HepG2 (cell line): Measurements from ENCODE around the gene WDR47. TPM values are rescaled to one million over a fixed set of nuclear protein-coding genes. Genes with fewer than 3 reads are reported as not detected.

ENCODE experiments used
- ELF3 ChIP-seq: IDR thresholded peaks from 2 replicates; pipeline ENCODE4 v1.6.1; 2016; ENCODE audit warnings: missing genetic modification reagents, missing compliant biosample characterization
- EZH2 ChIP-seq: conservative IDR thresholded peaks from 2 replicates; pipeline ENCODE4 v1.6.1; 2012; ENCODE audit warnings: mild to moderate bottlenecking, low read depth, low read length, moderate library complexity
- JUNB ChIP-seq: sonication (generic); formaldehyde crosslinking; IDR thresholded peaks from 2 replicates; pipeline ENCODE4 v1.8.0; 2022; ENCODE audit warnings: missing genetic modification reagents, mild to moderate bottlenecking, borderline replicate concordance
- KLF12 ChIP-seq: sonication (generic); formaldehyde crosslinking; IDR thresholded peaks from 2 replicates; pipeline ENCODE4 v1.4.0; 2020; ENCODE audit warnings: missing genetic modification reagents, borderline replicate concordance
- KLF13 ChIP-seq: sonication (generic); formaldehyde crosslinking; IDR thresholded peaks from 2 replicates; pipeline ENCODE4 v1.4.0; 2020; ENCODE audit warnings: mild to moderate bottlenecking, missing genetic modification reagents
- MIER2 ChIP-seq: IDR thresholded peaks from 2 replicates; pipeline ENCODE4 v1.6.1; 2016; ENCODE audit warnings: missing biosample characterization, missing genetic modification reagents
- NR2F1 ChIP-seq, 2 experiments: fragments of 450-650 bp in 1 of 2; formaldehyde crosslinking in 1 of 2; IDR thresholded peaks; 2 replicates each; pipeline versions ENCODE4 v1.5.0 to v1.6.1; 2016 to 2020; ENCODE audit warnings: mild to moderate bottlenecking in 1 of 2, missing compliant biosample characterization in 1 of 2, missing genetic modification reagents in 1 of 2, moderate library complexity in 1 of 2
- PCBP1 ChIP-seq: fragments of 200-400 bp; formaldehyde crosslinking; IDR thresholded peaks from 2 replicates; pipeline ENCODE4 v1.6.1; 2017; ENCODE audit warnings: mild to moderate bottlenecking, low read depth, low read length, borderline replicate concordance
- YEATS2 ChIP-seq: sonication (generic); formaldehyde crosslinking; IDR thresholded peaks from 2 replicates; pipeline ENCODE4 v1.4.0; 2020; ENCODE audit warnings: missing genetic modification reagents, borderline replicate concordance
- ZBTB42 ChIP-seq: sonication (generic); formaldehyde crosslinking; IDR thresholded peaks from 2 replicates; pipeline ENCODE4 v1.5.0; 2020; ENCODE audit warnings: mild to moderate bottlenecking, missing genetic modification reagents
- ZNF234 ChIP-seq: sonication (generic); formaldehyde crosslinking; conservative IDR thresholded peaks from 2 replicates; pipeline ENCODE4 v1.5.1; 2020; ENCODE audit warnings: mild to moderate bottlenecking, missing genetic modification reagents
- ZNF484 ChIP-seq: sonication (generic); formaldehyde crosslinking; IDR thresholded peaks from 2 replicates; pipeline ENCODE4 v1.5.1; 2020; ENCODE audit warnings: mild to moderate bottlenecking, low read depth, missing genetic modification reagents, borderline replicate concordance
- ZNF547 ChIP-seq: sonication (generic); formaldehyde crosslinking; IDR thresholded peaks from 2 replicates; pipeline ENCODE4 v1.5.1; 2020; ENCODE audit warnings: mild to moderate bottlenecking, missing genetic modification reagents
- ZNF616 ChIP-seq: sonication (generic); formaldehyde crosslinking; IDR thresholded peaks from 2 replicates; pipeline ENCODE4 v1.5.0; 2020; ENCODE audit warnings: low read depth, mild to moderate bottlenecking, missing genetic modification reagents
- polyA plus RNA-seq, 8 experiments: library from polyadenylated mRNA; depleted of rRNA in 3 of 8; stranded (reverse) in 7 of 8; unstranded in 1 of 8; fragments of >200 nt; fragmentation: Illumina TruSeq in 4 of 8; extraction: Trizol in 4 of 8; gene quantifications; 2 replicates each; pipeline versions ENCODE4 v1.2.1 to v1.2.3, GENCODE V29; 2011 to 2016; ENCODE audit warnings: low read depth in 4 of 8, missing spikeins in 1 of 8, mixed read lengths in 1 of 8; ENCODE audit not compliant: insufficient read depth in 1 of 8
- total RNA-seq, 5 experiments: library from RNA; depleted of rRNA; stranded (reverse); fragments of >200 nt; fragmentation: Illumina TruSeq; extraction: Trizol; gene quantifications; 2 replicates each; pipeline ENCODE4 v1.2.3, GENCODE V29; 2016; ENCODE audit warnings: low read depth in 1 of 5
- TF ChIP-seq, protein P1 (sequence below): sonication (generic); formaldehyde crosslinking; IDR thresholded peaks from 2 replicates; pipeline ENCODE4 v1.4.0; 2020; ENCODE audit warnings: missing genetic modification reagents
- TF ChIP-seq, protein P2 (sequence below): sonication (generic); formaldehyde crosslinking; IDR thresholded peaks from 2 replicates; pipeline ENCODE4; 2020; ENCODE audit warnings: missing genetic modification reagents, mild to moderate bottlenecking, borderline replicate concordance
- TF ChIP-seq, protein P3 (sequence below): sonication (generic); formaldehyde crosslinking; IDR thresholded peaks from 2 replicates; pipeline ENCODE4 v1.4.0; 2020; ENCODE audit warnings: mild to moderate bottlenecking, low read depth, missing genetic modification reagents
- TF ChIP-seq, protein P4 (sequence below): IDR thresholded peaks from 2 replicates; pipeline ENCODE4 v1.6.1; 2016; ENCODE audit warnings: missing compliant biosample characterization, missing genetic modification reagents, borderline replicate concordance
- TF ChIP-seq, protein P5 (sequence below): sonication (generic); formaldehyde crosslinking; IDR thresholded peaks from 2 replicates; pipeline ENCODE4 v1.9.0; 2021; ENCODE audit warnings: missing genetic modification reagents, mild to moderate bottlenecking, borderline replicate concordance
- TF ChIP-seq, protein P6 (sequence below): IDR thresholded peaks from 2 replicates; pipeline ENCODE4 v1.6.1; 2012; ENCODE audit warnings: inconsistent platforms

The WDR47 gene
- total and polyA plus RNA-seq, 2 of the 13 experiments (the other 11 are each of a cell fraction or from before 2014, with no cell fraction given): 4.3 to 5.9 TPM

DNA sequence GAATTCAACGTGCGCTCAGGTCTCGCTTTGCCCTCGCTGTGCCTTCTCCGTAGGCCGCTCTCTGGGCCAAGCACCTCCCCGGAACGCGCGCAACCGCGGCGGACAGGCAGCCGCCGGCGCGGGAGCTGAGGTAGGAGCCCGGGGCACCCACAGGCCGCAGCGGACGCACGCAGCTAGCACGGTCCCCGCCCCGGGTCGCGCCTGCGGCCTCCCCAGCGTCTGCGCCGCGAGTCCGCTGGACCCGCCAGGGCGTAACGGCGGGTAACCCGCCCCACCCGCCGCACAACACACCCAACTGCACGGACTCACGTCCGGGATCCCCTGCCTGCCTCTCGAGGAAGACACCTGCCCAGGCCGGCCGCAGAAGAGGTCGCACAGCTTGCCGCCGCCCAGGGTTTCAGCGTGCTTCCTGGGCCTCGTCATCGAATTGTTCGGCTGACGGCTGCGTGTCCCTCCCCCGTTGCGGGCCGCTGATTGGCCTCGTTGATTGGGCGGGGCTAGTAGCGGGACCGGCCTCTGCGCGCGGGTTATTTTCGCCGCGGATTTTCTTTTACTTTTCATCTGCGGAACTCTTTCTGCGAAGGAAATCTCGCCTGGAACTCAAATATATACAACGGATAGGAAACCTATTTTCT lies 78.7 kb downstream of the WDR47 start, which contains the start of gene CLCC1 (continued):
- TF ChIP-seq, protein P1, sequence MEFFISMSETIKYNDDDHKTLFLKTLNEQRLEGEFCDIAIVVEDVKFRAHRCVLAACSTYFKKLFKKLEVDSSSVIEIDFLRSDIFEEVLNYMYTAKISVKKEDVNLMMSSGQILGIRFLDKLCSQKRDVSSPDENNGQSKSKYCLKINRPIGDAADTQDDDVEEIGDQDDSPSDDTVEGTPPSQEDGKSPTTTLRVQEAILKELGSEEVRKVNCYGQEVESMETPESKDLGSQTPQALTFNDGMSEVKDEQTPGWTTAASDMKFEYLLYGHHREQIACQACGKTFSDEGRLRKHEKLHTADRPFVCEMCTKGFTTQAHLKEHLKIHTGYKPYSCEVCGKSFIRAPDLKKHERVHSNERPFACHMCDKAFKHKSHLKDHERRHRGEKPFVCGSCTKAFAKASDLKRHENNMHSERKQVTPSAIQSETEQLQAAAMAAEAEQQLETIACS (CRISPR knock-in tag): peak; percentile 73
- TF ChIP-seq KLF13 (CRISPR knock-in tag) (no peak), ELF3 (CRISPR knock-in tag) (peak; percentile 73; the same call in 1 of the 2 replicates), YEATS2 (CRISPR knock-in tag) (no peak; the same call in 1 of the 2 replicates), ZNF234 (no peak), JUNB (CRISPR knock-in tag) (no peak), ZNF547 (peak; percentile 79; the same call in 1 of the 2 replicates), NR2F1 (CRISPR knock-in tag; IDR thresholded peaks at IDR 0.05) (no peak), PCBP1 (no peak), EZH2 (no peak), ZNF484 (CRISPR knock-in tag) (no peak), KLF12 (CRISPR knock-in tag) (no peak), ZNF616 (0 out of 2 replicates have a peak, but pooled peaks have one; percentile 28), ZBTB42 (no peak), MIER2 (CRISPR knock-in tag) (0 out of 2 replicates have a peak, but pooled peaks have one; percentile 14)
- TF ChIP-seq, protein P2, sequence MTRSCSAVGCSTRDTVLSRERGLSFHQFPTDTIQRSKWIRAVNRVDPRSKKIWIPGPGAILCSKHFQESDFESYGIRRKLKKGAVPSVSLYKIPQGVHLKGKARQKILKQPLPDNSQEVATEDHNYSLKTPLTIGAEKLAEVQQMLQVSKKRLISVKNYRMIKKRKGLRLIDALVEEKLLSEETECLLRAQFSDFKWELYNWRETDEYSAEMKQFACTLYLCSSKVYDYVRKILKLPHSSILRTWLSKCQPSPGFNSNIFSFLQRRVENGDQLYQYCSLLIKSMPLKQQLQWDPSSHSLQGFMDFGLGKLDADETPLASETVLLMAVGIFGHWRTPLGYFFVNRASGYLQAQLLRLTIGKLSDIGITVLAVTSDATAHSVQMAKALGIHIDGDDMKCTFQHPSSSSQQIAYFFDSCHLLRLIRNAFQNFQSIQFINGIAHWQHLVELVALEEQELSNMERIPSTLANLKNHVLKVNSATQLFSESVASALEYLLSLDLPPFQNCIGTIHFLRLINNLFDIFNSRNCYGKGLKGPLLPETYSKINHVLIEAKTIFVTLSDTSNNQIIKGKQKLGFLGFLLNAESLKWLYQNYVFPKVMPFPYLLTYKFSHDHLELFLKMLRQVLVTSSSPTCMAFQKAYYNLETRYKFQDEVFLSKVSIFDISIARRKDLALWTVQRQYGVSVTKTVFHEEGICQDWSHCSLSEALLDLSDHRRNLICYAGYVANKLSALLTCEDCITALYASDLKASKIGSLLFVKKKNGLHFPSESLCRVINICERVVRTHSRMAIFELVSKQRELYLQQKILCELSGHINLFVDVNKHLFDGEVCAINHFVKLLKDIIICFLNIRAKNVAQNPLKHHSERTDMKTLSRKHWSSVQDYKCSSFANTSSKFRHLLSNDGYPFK (CRISPR knock-in tag): 0 out of 2 replicates have a peak, but pooled peaks have one; percentile 21
- TF ChIP-seq, protein P3, sequence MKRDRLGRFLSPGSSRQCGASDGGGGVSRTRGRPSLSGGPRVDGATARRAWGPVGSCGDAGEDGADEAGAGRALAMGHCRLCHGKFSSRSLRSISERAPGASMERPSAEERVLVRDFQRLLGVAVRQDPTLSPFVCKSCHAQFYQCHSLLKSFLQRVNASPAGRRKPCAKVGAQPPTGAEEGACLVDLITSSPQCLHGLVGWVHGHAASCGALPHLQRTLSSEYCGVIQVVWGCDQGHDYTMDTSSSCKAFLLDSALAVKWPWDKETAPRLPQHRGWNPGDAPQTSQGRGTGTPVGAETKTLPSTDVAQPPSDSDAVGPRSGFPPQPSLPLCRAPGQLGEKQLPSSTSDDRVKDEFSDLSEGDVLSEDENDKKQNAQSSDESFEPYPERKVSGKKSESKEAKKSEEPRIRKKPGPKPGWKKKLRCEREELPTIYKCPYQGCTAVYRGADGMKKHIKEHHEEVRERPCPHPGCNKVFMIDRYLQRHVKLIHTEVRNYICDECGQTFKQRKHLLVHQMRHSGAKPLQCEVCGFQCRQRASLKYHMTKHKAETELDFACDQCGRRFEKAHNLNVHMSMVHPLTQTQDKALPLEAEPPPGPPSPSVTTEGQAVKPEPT (CRISPR knock-in tag): no peak
- TF ChIP-seq, protein P4, sequence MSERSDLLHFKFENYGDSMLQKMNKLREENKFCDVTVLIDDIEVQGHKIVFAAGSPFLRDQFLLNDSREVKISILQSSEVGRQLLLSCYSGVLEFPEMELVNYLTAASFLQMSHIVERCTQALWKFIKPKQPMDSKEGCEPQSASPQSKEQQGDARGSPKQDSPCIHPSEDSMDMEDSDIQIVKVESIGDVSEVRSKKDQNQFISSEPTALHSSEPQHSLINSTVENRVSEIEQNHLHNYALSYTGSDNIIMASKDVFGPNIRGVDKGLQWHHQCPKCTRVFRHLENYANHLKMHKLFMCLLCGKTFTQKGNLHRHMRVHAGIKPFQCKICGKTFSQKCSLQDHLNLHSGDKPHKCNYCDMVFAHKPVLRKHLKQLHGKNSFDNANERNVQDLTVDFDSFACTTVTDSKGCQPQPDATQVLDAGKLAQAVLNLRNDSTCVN (CRISPR knock-in tag): peak; percentile 54; the same call in 1 of the 2 replicates
- TF ChIP-seq, protein P5, sequence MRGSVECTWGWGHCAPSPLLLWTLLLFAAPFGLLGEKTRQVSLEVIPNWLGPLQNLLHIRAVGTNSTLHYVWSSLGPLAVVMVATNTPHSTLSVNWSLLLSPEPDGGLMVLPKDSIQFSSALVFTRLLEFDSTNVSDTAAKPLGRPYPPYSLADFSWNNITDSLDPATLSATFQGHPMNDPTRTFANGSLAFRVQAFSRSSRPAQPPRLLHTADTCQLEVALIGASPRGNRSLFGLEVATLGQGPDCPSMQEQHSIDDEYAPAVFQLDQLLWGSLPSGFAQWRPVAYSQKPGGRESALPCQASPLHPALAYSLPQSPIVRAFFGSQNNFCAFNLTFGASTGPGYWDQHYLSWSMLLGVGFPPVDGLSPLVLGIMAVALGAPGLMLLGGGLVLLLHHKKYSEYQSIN: no peak
- TF ChIP-seq, protein P6, sequence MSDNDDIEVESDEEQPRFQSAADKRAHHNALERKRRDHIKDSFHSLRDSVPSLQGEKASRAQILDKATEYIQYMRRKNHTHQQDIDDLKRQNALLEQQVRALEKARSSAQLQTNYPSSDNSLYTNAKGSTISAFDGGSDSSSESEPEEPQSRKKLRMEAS: peak; percentile 95
